ENCODE results near the gene GRHL1. TPM values are rescaled to one million over a fixed set of nuclear protein-coding genes. Genes with fewer than 3 reads are reported as not detected.

The GRHL1 gene
- total and polyA plus RNA-seq, 9 of the 15 experiments (the other 6 are each of a cell fraction or from before 2014, with no cell fraction given): 1.7 to 6.1 (median 4.7) TPM

DNA sequence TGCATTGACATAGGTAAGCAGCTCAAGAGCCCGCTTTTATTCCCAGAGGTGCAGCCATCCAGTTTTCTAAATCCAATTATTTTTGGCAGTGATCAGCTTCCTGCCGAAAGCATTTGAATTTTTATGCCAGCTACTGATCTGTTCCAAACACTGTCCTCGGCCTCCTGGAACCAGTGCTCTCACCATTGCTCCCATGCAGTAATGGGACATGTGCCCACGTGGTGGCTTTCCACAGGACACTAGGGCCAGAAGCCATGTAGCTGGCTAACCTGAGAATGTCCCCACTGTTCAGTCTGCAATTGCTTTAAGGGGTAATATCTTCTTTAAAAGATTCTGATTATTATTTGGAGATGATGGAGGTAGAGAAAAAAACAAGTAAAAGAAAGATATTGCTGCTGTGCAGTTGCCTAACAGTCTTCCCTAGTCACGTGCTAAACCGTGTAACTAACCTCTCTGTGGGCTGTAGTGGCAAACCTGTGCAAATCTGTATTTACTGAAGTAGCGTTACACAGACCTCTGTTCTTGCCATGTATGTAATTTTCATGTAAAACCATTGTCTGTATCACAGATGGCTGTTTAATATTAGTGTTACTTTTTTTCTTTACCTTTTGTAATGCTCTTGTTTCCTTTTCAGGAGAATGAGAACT lies 13.0 kb downstream of the GRHL1 start (continued):
- TF ChIP-seq NFIX (CRISPR knock-in tag; IDR thresholded peaks at IDR 0.05; ENCODE audit: low read depth): no peak
- no peak for TF ChIP-seq BRD4 (IDR thresholded peaks at IDR 0.05)

DNA sequence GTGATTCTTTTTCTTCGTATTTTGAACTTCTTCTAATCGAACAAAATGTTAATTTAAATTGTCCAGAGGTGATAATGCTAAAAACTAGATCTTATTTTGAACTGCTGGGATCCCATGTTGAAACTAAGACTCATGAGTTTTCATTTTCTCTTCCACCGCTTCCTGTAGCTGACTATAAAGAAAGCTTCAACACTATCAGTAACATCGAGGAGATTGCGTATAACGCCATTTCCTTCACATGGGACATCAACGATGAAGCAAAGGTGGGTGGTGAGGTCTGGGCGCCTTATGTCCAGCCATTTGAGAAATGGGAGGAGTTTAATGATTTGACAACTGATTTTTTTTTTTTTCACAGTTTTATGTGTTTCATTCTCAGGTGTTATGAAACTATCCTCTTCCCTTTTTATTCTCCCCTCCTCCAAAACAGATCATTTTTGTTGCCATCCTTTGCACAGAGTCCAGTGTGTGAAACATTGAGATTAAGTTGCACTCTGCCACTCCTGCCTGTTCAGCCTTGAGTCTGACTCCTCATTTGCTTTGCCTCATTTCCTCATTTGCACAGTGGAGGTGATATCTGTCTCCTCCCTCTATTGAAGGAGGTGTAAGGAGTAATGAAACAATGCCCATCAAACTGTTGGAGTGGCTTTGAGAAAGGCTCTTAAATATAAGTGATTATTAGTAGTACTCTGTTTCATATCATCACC lies 13.8 kb downstream of the GRHL1 start:
- Histone ChIP-seq H3K9me3 (replicated peaks; ENCODE audit: control insufficient read depth, insufficient read depth, low read depth, low read length) (no peaks in the 10 kb centered on the region), H3K79me2 (ENCODE audit: control insufficient read depth, insufficient read depth, low read length) (no peaks in the 10 kb centered on the region), H4K20me1 (replicated peaks; ENCODE audit: control insufficient read depth, insufficient read depth, low read length) (no peaks in the 10 kb centered on the region), H3K9ac (ENCODE audit: insufficient read depth in 1 of 2, low read depth in 2 of 2, low read length in 2 of 2) (no peak overlapping the region), H3K4me1 (replicated peaks in 1 of 2; ENCODE audit: control insufficient read depth in 2 of 2, insufficient read depth in 2 of 2, low read length in 2 of 2) (peaks cover 0 to 30% of the 10 kb centered on the region in 2 experiments; a peak in 4 of 5 replicates), H3K36me3 (ENCODE audit: control insufficient read depth, insufficient read depth, low read length) (peaks cover 25% of the 10 kb centered on the region; the same call in 2 of the 3 replicates), H3K27me3 (ENCODE audit: control insufficient read depth in 2 of 2, insufficient read depth in 2 of 2, low read length in 2 of 2) (no peaks in the 10 kb centered on the region), H3K9me1 (ENCODE audit: control insufficient read depth, insufficient read depth, low read length) (no peaks in the 10 kb centered on the region), H3K4me3 (no peak overlapping the region), H3K27ac (ENCODE audit: extremely low read depth, low read depth, low read length) (no peak overlapping the region), H3K4me2 (ENCODE audit: insufficient read depth, low read length) (no peak overlapping the region), H2AFZ (ENCODE audit: low read depth, low read length) (no peak overlapping the region)
- no TSS peak for BruUV-seq (replicated peaks)
- ATAC-seq (no peak), DNase-seq (ENCODE audit: extremely low read depth in 1 of 4, low spot score in 3 of 4) (no peak), FAIRE-seq (no peak)
- in situ Hi-C loops (cut with MboI) (no loop called here), intact Hi-C loops (cut with micrococcal nuclease) (no loop called here)
- ChIA-PET POLR2A (interaction anchor here (1.9 kb wide), 1 partner anchor 8 kb away, joined by 5 read pairs; no protein-coding TSS in a partner anchor), CTCF (ENCODE audit: low intra/inter-chr PET ratio) (no interaction called here)
- WGBS (ENCODE audit: insufficient coverage, low coverage, missing lambda C conversion rate): 63% methylated on average over 8 of the region's 8 CpGs
- TF ChIP-seq PURB (CRISPR knock-in tag; IDR thresholded peaks at IDR 0.05; ENCODE audit: low read depth) (no peak), DACH1 (IDR thresholded peaks at IDR 0.05; ENCODE audit: partially characterized antibody) (no peak), KLF10 (CRISPR knock-in tag; IDR thresholded peaks at IDR 0.05) (no peak), CCNT2 (IDR thresholded peaks at IDR 0.05; ENCODE audit: borderline replicate concordance, extremely low read depth, insufficient read length, low read depth, low read length) (no peak), DDX20 (tag; IDR thresholded peaks at IDR 0.05; ENCODE audit: low read depth) (no peak), ZNF140 (CRISPR knock-in tag; IDR thresholded peaks at IDR 0.05) (no peak), C11orf30 (IDR thresholded peaks at IDR 0.05; ENCODE audit: low read depth) (no peak), HMG20B (CRISPR knock-in tag; IDR thresholded peaks at IDR 0.05) (no peak), ZFPM2 (CRISPR knock-in tag; IDR thresholded peaks at IDR 0.05) (no peak), TBL1XR1 (IDR thresholded peaks at IDR 0.05; ENCODE audit: low read length in 2 of 2) (no peak), CHD4 (IDR thresholded peaks at IDR 0.05; ENCODE audit: insufficient read depth, insufficient replicate concordance, low read depth, low read length, poor library complexity, severe bottlenecking) (no peak), SRF (CRISPR knock-in tag; IDR thresholded peaks at IDR 0.05) (no peak)
- TF ChIP-seq, protein P1, sequence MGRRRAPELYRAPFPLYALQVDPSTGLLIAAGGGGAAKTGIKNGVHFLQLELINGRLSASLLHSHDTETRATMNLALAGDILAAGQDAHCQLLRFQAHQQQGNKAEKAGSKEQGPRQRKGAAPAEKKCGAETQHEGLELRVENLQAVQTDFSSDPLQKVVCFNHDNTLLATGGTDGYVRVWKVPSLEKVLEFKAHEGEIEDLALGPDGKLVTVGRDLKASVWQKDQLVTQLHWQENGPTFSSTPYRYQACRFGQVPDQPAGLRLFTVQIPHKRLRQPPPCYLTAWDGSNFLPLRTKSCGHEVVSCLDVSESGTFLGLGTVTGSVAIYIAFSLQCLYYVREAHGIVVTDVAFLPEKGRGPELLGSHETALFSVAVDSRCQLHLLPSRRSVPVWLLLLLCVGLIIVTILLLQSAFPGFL (CRISPR knock-in tag; IDR thresholded peaks at IDR 0.05): no peak
- TF ChIP-seq, protein P2, sequence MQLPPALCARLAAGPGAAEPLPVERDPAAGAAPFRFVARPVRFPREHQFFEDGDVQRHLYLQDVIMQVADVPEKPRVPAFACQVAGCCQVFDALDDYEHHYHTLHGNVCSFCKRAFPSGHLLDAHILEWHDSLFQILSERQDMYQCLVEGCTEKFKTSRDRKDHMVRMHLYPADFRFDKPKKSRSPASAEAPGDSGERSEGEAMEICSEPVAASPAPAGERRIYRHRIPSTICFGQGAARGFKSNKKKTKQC (CRISPR knock-in tag; IDR thresholded peaks at IDR 0.05): no peak
- TF ChIP-seq, protein P3, sequence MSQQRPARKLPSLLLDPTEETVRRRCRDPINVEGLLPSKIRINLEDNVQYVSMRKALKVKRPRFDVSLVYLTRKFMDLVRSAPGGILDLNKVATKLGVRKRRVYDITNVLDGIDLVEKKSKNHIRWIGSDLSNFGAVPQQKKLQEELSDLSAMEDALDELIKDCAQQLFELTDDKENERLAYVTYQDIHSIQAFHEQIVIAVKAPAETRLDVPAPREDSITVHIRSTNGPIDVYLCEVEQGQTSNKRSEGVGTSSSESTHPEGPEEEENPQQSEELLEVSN (IDR thresholded peaks at IDR 0.05; ENCODE audit: borderline replicate concordance in 1 of 2, extremely low read depth in 1 of 2, insufficient read depth in 1 of 2, insufficient read length in 1 of 2, low read depth in 1 of 2, low read length in 1 of 2, poor library complexity in 1 of 2, severe bottlenecking in 1 of 2): no peak

Data from K562 (cell line).